ENCODE measurements around the gene ZCCHC4.

The ZCCHC4 gene

DNA sequence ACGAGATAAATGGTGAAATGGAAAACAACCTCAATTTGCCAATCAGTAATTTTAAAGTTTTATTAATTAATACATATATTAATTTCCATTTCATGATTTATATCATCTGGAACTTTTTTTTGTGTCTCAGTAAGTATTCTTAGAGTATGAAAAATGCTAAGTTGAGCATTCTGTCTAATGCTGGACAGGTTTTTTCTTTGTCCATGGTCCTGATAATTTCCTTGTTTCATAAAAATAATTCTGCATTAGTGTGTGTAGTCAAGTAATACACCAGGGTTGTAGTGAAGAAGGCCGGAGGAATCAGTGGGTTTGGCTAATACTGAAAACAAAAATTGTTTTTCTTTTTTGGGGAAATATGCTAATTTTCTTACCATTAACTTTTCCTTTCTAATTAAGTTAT lies 74.4 kb downstream of the ZCCHC4 start:
- TF ChIP-seq, protein P1, sequence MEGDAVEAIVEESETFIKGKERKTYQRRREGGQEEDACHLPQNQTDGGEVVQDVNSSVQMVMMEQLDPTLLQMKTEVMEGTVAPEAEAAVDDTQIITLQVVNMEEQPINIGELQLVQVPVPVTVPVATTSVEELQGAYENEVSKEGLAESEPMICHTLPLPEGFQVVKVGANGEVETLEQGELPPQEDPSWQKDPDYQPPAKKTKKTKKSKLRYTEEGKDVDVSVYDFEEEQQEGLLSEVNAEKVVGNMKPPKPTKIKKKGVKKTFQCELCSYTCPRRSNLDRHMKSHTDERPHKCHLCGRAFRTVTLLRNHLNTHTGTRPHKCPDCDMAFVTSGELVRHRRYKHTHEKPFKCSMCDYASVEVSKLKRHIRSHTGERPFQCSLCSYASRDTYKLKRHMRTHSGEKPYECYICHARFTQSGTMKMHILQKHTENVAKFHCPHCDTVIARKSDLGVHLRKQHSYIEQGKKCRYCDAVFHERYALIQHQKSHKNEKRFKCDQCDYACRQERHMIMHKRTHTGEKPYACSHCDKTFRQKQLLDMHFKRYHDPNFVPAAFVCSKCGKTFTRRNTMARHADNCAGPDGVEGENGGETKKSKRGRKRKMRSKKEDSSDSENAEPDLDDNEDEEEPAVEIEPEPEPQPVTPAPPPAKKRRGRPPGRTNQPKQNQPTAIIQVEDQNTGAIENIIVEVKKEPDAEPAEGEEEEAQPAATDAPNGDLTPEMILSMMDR (IDR thresholded peaks at IDR 0.05; ENCODE audit: low read length, missing control alignments) = no peak
- no peak for DNase-seq (ENCODE audit: low read depth)
- H3K4me3 ChIP-seq (replicated peaks; ENCODE audit: low read depth, low read length) = no peak overlapping the region

DNA sequence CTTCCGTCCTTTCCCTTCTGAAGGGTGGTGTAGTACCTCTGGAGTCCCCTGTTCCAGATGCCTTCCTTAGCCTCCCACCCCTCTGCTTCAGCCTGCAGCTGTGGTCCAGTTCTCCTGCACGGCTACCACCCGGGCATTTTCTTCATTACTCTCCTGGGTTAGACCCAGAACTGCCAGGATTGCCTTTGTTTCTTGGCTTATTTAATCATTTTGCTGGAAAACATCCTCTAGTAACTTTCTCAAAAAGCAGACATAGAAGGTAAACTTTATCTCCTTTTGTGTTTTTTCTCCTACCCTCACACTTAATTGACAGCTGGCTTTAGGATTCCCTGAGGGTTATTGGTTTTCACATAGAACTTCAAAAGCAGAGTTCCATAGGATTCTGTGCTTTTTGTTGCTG lies 84.7 kb downstream of the ZCCHC4 start:
- TF ChIP-seq, protein P1 (IDR thresholded peaks at IDR 0.05; ENCODE audit: low read length, missing control alignments) = no peak
- DNase-seq (ENCODE audit: low read depth) = no peak
- no peak overlapping the region for H3K4me3 ChIP-seq (replicated peaks; ENCODE audit: low read depth, low read length)

DNA sequence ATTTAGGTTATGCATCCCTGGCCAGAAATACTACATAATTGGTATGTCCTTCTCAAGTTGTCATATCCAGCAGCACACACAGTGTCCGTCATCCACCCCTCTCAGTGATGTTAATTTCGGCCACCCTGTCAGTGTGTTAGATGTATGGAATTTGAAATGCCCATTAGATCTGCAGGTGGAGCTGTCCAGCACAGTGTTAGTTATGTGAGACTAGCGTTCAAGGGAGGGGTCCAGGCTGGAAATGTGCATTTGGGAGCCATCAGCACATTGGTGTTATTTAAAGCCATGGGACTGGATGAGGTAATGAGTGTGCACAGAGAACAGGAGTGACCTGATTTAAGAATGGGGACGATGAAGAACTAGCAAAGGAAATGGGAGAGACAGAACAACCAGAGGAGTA lies 86.9 kb downstream of the ZCCHC4 start:
- TF ChIP-seq, protein P1 (IDR thresholded peaks at IDR 0.05; ENCODE audit: low read length, missing control alignments) = no peak
- no peak overlapping the region for H3K4me3 ChIP-seq (replicated peaks; ENCODE audit: low read depth, low read length)
- no peak for DNase-seq (ENCODE audit: low read depth)

DNA sequence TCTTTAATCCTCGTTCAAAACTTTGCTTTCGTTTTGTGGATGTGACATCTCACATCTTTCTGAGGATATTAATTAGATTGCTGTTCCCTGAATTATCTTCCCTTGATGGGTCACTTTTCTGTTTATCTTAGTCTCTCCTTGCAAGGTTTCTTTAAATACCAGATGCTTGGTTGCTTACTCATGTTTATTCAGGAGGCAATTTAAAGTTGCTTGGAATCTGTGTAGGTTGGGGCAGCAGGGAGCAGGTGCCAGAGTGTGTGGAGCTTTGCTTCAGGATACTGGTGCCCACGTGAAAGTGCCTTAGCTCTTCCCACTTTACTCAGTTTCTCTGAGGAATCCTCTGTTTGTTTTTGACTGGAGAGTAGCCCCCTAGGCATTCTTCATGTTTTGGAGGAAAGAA lies 88.5 kb downstream of the ZCCHC4 start:
- H3K4me3 ChIP-seq (replicated peaks; ENCODE audit: low read depth, low read length) = no peak overlapping the region
- DNase-seq (ENCODE audit: low read depth) = no peak
- TF ChIP-seq, protein P1 (IDR thresholded peaks at IDR 0.05; ENCODE audit: low read length, missing control alignments) = no peak

DNA sequence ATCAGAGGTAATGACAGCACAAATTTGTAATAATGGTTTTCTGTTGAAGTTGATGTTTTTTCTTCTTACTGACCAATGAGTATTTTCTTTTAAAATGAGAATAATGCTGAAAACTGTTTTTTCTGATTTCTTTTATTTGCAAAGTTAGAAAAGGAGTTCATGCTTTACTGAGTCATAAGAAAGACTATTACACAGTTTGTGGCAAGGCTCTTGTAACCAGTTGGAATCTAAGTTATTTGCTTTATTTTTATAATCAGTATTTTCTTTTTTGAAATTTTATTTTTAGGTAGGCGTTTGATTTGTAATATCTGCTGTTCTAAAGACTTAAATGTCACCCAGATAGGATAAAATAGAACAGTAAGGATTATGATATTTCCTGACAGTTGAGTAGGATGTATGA lies 89.9 kb downstream of the ZCCHC4 start:
- peak; percentile 43 for DNase-seq (ENCODE audit: low read depth)
- TF ChIP-seq, protein P1 (IDR thresholded peaks at IDR 0.05; ENCODE audit: low read length, missing control alignments) = no peak
- H3K4me3 ChIP-seq (replicated peaks; ENCODE audit: low read depth, low read length) = no peak overlapping the region

DNA sequence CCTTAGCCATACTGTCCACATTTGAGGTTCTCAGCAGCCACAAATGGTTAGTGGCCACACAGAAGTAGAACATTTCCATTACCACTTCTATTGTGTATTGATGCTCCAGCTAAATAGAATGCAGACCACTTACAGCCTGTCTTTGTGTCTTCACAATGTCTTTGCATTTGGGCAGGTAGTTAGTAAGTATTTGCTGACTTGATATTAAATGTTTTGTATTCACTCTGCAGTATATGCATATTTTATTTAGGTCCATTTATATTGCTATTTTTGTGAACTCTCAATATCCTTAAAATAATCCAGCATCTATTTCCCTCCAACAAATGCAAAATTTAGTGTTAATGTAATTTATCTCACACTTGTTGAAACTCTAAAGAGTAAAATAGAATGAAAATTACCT lies 91.1 kb downstream of the ZCCHC4 start:
- no peak for DNase-seq (ENCODE audit: low read depth)
- no peak overlapping the region for H3K4me3 ChIP-seq (replicated peaks; ENCODE audit: low read depth, low read length)
- TF ChIP-seq, protein P1 (IDR thresholded peaks at IDR 0.05; ENCODE audit: low read length, missing control alignments) = no peak

DNA sequence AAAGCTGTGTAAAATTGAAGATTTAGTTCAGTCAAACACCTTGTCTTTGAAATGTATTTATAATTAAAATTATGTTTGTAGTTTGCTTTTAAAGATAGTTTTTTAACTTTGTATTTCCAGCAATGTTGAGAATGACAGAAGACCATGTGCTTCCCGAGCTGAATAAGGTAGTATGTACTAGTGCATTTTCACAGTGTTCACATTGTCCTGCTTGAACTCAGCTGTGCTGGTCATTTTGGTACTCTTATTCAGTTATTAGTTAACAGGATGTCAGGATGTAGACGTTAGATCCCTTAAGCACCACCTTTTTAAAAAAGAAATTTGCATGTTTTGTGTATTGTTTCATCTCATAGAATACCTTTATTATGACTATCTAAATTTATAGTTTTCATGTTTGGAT lies 92.9 kb downstream of the ZCCHC4 start:
- DNase-seq (ENCODE audit: low read depth) = no peak
- H3K4me3 ChIP-seq (replicated peaks; ENCODE audit: low read depth, low read length) = no peak overlapping the region
- TF ChIP-seq, protein P1 (IDR thresholded peaks at IDR 0.05; ENCODE audit: low read length, missing control alignments) = no peak
